ENCODE measurements around the gene EXOC3L4. TPM values are rescaled to one million over a fixed set of nuclear protein-coding genes. Genes with fewer than 3 reads are reported as not detected.

Gene EXOC3L4
- total and polyA plus RNA-seq, 10 donors = 2.0 to 39.2 (median 12.6) TPM

- 79 to 92% (median 87%) methylated on average over 22 to 28 of the region's 28 CpGs for WGBS, 5 donors
- H3K27ac ChIP-seq = no peak overlapping the region
- peaks cover 3 to 38% (median 21%) of the 10 kb centered on the region in 6 donors for H3K4me1 ChIP-seq
- H3K36me3 ChIP-seq = no peaks in the 10 kb centered on the region
- H3K9me3 ChIP-seq = no peaks in the 10 kb centered on the region
- no peak for DNase-seq
- TF ChIP-seq POLR2AphosphoS5 (IDR thresholded peaks at IDR 0.05) = no peak
- intact Hi-C loops (cut with DNase I; ENCODE audit: low total_unique reads) = loop anchor here (10.0 kb wide), 1 partner anchor 395 kb away; no protein-coding TSS in a partner anchor
- H3K27me3 ChIP-seq (replicated peaks in 1 of 7) = peaks cover 0 to 62% (median 14%) of the 10 kb centered on the region in 7 donors
- no peak overlapping the region for H3K4me3 ChIP-seq
These were observed 4.9 kb upstream of the EXOC3L4 start for GRCh38 chr14:103089386-103090335.

- peak overlapping the region in 1 of 8 donors; percentile 67 for H3K27ac ChIP-seq
- DNase-seq = no peak
- H3K9me3 ChIP-seq = no peaks in the 10 kb centered on the region
- no peaks in the 10 kb centered on the region for H3K36me3 ChIP-seq
- TF ChIP-seq POLR2AphosphoS5 (IDR thresholded peaks at IDR 0.05) (no peak), CTCF (IDR thresholded peaks at IDR 0.05 in 8 of 11, conservative IDR thresholded peaks at IDR 0.05 in 3 of 11) (no peak), POLR2A (IDR thresholded peaks at IDR 0.05) (no peak)
- WGBS, 5 donors = 62 to 86% (median 82%) methylated on average over 12 of the region's 12 CpGs
- intact Hi-C loops (cut with DNase I; ENCODE audit: low total_unique reads) = loop anchor here (10.0 kb wide), 1 partner anchor 396 kb away; no protein-coding TSS in a partner anchor
- H3K4me1 ChIP-seq = peaks cover 3 to 44% (median 26%) of the 10 kb centered on the region in 6 donors
- peaks cover 0 to 53% (median 5%) of the 10 kb centered on the region in 7 donors for H3K27me3 ChIP-seq (replicated peaks in 1 of 7)
- peak overlapping the region in 1 of 8 donors; percentile 69 for H3K4me3 ChIP-seq
These were observed 4.0 kb upstream of the EXOC3L4 start for GRCh38 chr14:103090481-103091020.

- 6 to 18% (median 7%) methylated on average over 24 to 69 of the region's 69 CpGs for WGBS, 5 donors
- peaks cover 3 to 44% (median 27%) of the 10 kb centered on the region in 6 donors for H3K4me1 ChIP-seq
- no peaks in the 10 kb centered on the region for H3K9me3 ChIP-seq
- H3K27me3 ChIP-seq (replicated peaks in 1 of 7) = peaks cover 0 to 46% (median 0%) of the 10 kb centered on the region in 7 donors
- DNase-seq = peak; percentile 93
- TF ChIP-seq POLR2A (IDR thresholded peaks at IDR 0.05) = no peak
- TF ChIP-seq POLR2AphosphoS5 (IDR thresholded peaks at IDR 0.05) = peak in 1 of 3 donors; percentile 51
- peak; percentile 5 to 84 (median 67) for TF ChIP-seq CTCF (IDR thresholded peaks at IDR 0.05 in 8 of 11, conservative IDR thresholded peaks at IDR 0.05 in 3 of 11)
- peak overlapping the region in 7 of 8 donors; percentile 33 to 69 (median 47) for H3K4me3 ChIP-seq
- H3K27ac ChIP-seq = peak overlapping the region in 6 of 8 donors; percentile 4 to 67 (median 52)
- no peaks in the 10 kb centered on the region for H3K36me3 ChIP-seq
- intact Hi-C loops (cut with DNase I; ENCODE audit: low total_unique reads) = loop anchor here (10.0 kb wide), 1 partner anchor 396 kb away; no protein-coding TSS in a partner anchor
These were observed 3.3 kb upstream of the EXOC3L4 start for GRCh38 chr14:103091041-103091882.

DNA sequence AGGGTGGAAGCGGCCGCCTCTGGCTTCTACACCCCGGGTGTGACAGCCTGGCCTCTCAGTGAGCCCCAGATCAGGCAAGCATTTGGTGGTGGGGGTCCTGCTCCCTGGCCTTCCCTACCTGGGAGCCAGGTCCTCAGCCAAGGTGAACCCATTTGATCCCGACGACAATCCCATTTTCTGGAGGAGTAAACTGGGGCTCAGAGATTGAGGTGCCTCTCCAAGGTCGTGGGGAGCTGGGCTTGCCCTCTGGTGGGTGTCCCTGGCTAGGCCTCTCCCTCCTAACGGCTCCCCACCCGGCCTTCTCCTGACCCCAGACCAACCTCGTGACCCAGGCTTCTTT, 2.7 kb upstream of the EXOC3L4 start:
- no peaks in the 10 kb centered on the region for H3K36me3 ChIP-seq
- no peak for TF ChIP-seq POLR2AphosphoS5 (IDR thresholded peaks at IDR 0.05)
- TF ChIP-seq POLR2A (IDR thresholded peaks at IDR 0.05) = no peak
- TF ChIP-seq CTCF (IDR thresholded peaks at IDR 0.05 in 8 of 11, conservative IDR thresholded peaks at IDR 0.05 in 3 of 11) = peak in 2 of 11 experiments; percentile 7 to 37
- DNase-seq = no peak
- no peaks in the 10 kb centered on the region for H3K9me3 ChIP-seq
- H3K4me3 ChIP-seq = peak overlapping the region in 7 of 8 donors; percentile 33 to 69 (median 47)
- H3K27me3 ChIP-seq (replicated peaks in 1 of 7) = peaks cover 0 to 40% (median 0%) of the 10 kb centered on the region in 7 donors
- intact Hi-C loops (cut with DNase I; ENCODE audit: low total_unique reads) = loop anchor here (10.0 kb wide), 1 partner anchor 397 kb away; no protein-coding TSS in a partner anchor
- H3K4me1 ChIP-seq = peaks cover 3 to 44% (median 28%) of the 10 kb centered on the region in 6 donors
- peak overlapping the region in 6 of 8 donors; percentile 4 to 67 (median 52) for H3K27ac ChIP-seq
- WGBS, 5 donors = 35 to 71% (median 46%) methylated on average over 6 to 9 of the region's 9 CpGs
